GM12873 (cell line): Measurements from ENCODE around the gene DPP10.

Source experiments
- CTCF ChIP-seq: IDR thresholded peaks from 2 replicates; pipeline ENCODE4 v1.5.1; 2012; ENCODE audit warnings: low read depth, mild to moderate bottlenecking, moderate library complexity, low read length, control low read depth; ENCODE audit not compliant: insufficient read depth; ENCODE audit errors: missing control alignments

The DPP10 gene

GRCh38 chr2:114940785-114941458 is 498.5 kb downstream of the DPP10 start:
- TF ChIP-seq CTCF, result no peak

GRCh38 chr2:114949228-114949804 is 506.9 kb downstream of the DPP10 start:
- no peak for TF ChIP-seq CTCF

- TF ChIP-seq CTCF, result no peak
Observed at GRCh38 chr2:114960389-114960788, 517.9 kb downstream of the DPP10 start.

- no peak for TF ChIP-seq CTCF
Observed at GRCh38 chr2:114962532-114962931, 520.1 kb downstream of the DPP10 start.

GRCh38 chr2:114968748-114969400 is 526.4 kb downstream of the DPP10 start:
- TF ChIP-seq CTCF, result no peak

GRCh38 chr2:115011721-115012120 is 569.3 kb downstream of the DPP10 start:
- TF ChIP-seq CTCF, result no peak

- TF ChIP-seq CTCF, result no peak
Observed at GRCh38 chr2:115034801-115035200, 592.4 kb downstream of the DPP10 start.
